Prostate gland (tissue), 2 donors: ENCODE data around the gene ACAP2.

Source experiments
- CTCF ChIP-seq, 4 experiments: fragments of 200-600 bp in 2 of 4; fragments of 450-650 bp in 2 of 4; sonication (generic) in 2 of 4; IDR thresholded peaks; 1 replicate in 3 of 4; 2 replicates in 1 of 4; pipeline ENCODE4 v1.5.1; 2016 to 2019; ENCODE audit warnings: antibody characterized with exemption in 4 of 4, mild to moderate bottlenecking in 2 of 4, moderate library complexity in 2 of 4
- POLR2A ChIP-seq: fragments of 450-650 bp; IDR thresholded peaks from one replicate; pipeline ENCODE4 v1.6.1; 2016; ENCODE audit warnings: antibody characterized with exemption, mild to moderate bottlenecking
- POLR2AphosphoS5 ChIP-seq: sonication (generic); formaldehyde crosslinking; IDR thresholded peaks from one replicate; pipeline ENCODE4 v1.6.1; 2017; ENCODE audit warnings: antibody characterized with exemption

- no peak for TF ChIP-seq CTCF (IDR thresholded peaks at IDR 0.05)
- no peak for TF ChIP-seq POLR2A
- no peak for TF ChIP-seq POLR2AphosphoS5
These were observed 3.1 kb upstream of the ACAP2 start for GRCh38 chr3:195445885-195446284.
